ENCODE data around the gene HES4.
"Not testable (repeated sequence)": the region's sequence is repeated elsewhere in the genome, so short reads cannot be mapped to it uniquely, and the experiment has no call there.

The HES4 gene

DNA sequence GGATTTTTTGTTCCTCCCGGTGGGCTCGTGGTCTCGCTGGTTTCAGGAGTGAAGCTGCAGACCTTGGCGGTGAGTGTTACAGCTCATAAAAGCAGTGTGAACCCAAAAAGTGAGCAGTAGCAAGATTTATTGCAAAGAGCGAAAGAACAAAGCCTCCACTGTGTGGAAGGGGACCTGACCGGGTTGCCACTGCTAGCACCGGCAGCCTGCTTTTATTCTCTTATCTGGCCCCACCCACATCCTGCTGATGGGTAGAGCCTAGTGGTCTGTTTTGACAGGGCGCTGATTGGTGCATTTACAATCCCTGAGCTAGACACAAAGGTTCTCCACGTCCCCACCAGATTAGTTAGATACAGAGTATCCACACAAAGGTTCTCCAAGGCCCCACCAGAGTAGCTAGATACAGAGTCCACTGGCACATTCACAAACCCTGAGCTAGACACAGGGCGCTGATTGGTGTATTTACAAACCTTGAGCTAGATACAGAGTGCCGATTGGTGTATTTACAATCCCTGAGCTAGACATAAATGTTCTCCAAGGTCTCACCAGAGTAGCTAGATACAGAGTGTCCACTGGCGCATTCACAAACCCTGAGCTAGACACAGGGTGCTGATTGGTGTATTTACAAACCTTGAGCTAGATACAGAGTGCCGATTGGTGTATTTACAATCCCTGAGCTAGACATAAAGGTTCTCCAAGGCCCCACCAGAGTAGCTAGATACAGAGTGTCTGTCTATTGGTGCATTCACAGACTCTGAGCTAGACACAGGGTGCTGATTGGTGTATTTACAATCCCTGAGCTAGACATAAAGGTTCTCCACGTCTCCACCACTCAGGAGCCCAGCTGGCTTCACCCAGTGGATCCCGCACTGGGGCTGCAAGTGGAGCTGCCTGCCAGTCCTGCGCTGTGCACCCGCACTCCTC is 17.8 kb upstream of the HES4 start:
- not testable (repeated sequence) for DNase-seq

DNA sequence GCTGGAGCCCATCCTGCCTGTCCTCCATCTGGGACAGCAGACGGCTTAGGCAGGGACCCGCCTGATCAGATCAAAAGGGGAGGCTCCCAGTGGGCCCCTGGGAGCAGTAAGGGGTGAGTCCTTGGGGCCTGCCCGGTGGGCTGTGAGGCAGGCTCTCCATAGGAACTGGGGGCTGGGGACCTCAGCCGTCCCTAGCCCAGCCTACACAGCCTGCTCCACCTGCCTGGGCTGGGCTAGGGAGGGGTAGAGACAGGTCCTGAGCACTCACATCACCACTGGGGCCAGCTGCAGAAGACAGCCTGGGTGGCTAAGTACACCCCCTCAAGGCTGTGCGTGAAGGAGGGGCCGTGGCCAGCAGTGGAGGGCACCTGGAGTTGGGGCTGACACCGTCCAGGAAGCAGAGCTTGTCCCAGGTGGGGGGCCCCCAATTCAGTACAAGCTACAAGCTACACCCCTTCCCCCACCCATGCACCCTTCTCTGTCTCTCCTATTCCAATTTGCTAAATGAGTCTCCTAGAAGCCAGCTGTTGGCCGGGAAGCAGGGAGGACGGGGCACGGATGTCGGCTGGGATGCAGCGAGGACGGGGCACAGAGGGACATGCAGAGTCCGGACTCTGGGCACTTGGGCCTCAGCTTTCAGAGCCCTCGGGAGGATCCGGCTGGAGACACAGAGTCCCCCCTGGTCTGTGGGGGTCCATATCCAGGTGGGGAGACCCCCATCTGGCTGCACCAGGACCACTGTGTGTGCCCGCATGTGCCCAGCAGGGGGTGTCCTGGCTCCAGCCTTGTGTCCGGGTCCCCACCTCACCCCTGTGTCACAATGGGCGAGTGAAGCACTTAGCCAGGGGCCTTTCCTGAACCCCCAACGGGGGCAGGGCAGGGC is 15.1 kb upstream of the HES4 start:
- DNase-seq: no peak

DNA sequence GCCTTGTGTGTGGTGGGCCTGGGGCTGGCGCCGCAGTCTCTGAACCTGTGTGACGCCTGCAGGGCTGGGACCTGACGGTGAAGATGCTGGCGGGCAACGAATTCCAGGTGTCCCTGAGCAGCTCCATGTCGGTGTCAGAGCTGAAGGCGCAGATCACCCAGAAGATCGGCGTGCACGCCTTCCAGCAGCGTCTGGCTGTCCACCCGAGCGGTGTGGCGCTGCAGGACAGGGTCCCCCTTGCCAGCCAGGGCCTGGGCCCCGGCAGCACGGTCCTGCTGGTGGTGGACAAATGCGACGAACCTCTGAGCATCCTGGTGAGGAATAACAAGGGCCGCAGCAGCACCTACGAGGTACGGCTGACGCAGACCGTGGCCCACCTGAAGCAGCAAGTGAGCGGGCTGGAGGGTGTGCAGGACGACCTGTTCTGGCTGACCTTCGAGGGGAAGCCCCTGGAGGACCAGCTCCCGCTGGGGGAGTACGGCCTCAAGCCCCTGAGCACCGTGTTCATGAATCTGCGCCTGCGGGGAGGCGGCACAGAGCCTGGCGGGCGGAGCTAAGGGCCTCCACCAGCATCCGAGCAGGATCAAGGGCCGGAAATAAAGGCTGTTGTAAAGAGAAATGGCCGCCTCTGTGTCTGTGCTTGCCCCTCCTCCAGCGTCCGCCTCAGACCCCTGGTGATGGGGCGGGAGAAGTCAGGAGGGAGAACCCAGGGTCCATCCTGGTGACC is 14.2 kb upstream of the HES4 start:
- DNase-seq: peak in 1 of 6 experiments; percentile 29

DNA sequence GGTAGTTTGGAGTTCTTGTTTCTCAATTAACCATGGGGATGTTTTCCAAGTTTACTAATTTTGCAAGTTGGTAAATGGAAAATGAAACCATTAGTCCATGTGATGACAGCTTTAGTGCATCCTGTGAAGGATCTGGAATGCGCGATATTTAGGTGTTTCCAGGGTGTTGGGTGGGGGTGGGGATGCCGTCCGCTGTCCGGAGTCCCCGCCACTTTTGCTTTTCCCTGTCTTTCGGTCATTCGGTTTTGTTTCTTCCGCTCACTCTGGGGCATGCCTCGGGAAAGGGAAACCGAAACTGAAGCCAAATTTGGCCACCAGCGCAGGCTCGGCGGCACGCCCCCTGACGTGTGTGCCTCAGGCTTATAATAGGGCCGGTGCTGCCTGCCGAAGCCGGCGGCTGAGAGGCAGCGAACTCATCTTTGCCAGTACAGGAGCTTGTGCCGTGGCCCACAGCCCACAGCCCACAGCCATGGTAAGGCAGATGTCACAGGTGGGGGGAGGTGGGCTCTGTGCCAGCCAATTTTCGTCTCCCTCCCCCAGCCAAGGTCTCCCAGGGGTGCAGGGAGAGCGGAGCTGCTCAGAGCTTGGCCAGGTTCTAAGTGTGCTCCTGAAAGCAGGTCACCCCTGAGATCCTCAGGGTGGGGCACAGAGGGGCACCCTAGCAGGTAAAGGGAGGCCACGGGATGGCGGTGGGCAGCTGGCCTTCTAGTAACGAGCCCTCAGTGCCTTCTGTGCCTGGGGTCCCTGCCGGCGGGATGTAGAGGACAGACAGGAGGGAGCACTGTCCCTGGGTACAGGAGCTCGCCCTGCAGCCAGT is 13.4 kb upstream of the HES4 start, which contains the start of gene ISG15:
ISG15 (plus strand) TSS at position 393 of the 817 bp plus-strand sequence; CDS start at position 470, 77 bp downstream.
- peak; percentile 76 to 88 (median 81) for DNase-seq

DNA sequence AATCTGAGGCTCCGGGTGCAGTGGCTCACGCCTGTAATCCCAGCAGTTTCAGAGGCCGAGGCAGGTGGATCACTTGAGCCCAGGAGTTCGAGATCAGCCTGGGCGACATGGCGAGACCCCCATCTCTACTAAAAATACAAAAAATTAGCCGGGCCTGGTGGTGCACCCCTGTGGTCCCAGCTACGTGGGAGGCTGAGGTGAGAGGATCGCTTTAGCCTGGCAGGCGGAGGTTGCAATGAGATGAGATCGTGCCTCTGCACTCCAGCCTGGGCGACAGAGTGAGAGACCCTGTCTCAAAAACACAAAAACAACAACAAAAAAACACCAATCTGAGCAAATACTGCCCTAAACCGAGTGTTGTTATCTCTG is 12.8 kb upstream of the HES4 start:
- DNase-seq: not testable (repeated sequence)

DNA sequence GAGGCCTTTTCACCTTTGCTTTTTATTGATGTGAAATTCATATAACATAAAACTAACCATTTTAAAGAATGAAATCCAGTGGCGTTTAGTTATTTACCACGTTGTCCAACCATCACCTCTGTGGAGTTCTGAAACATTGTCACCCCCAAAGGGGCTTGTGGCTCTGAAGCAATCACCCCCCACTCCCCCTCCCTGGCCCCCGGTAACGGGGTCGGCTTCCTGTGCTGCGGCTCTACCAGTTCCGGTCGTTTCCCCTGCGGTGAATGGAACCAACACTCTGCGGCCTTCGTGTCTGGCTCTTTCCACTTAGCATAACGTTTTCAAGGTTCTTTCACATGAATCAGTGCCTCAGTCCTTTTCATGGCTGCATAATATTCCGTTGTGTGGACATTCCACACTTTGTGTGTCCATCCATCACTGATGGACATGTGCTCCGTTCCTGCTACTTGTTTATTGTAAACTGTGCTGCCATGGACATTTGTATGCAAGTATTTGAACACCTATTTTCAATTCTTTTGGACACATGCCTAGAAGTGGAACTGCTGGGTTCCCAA is 11.6 kb upstream of the HES4 start:
- no peak for DNase-seq

DNA sequence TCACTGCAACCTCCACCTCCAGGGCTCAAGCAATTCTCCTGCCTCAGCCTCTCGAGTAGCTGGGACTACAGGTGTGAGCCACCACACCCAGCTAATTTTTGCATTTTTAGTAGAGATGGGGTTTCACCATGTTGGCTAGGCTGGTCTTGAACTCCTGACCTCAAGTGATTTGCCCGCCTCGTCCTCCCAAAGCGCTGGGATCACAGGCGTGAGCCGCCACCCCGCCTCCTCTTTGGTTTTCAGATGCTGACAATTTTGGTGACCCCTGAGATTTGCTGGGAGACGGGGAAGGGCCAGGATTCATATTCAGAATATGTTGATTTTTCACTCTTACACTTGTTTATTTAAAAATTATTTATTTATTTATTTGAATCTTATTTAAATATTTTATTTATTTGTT is 10.2 kb upstream of the HES4 start:
- not testable (repeated sequence) for DNase-seq

DNA sequence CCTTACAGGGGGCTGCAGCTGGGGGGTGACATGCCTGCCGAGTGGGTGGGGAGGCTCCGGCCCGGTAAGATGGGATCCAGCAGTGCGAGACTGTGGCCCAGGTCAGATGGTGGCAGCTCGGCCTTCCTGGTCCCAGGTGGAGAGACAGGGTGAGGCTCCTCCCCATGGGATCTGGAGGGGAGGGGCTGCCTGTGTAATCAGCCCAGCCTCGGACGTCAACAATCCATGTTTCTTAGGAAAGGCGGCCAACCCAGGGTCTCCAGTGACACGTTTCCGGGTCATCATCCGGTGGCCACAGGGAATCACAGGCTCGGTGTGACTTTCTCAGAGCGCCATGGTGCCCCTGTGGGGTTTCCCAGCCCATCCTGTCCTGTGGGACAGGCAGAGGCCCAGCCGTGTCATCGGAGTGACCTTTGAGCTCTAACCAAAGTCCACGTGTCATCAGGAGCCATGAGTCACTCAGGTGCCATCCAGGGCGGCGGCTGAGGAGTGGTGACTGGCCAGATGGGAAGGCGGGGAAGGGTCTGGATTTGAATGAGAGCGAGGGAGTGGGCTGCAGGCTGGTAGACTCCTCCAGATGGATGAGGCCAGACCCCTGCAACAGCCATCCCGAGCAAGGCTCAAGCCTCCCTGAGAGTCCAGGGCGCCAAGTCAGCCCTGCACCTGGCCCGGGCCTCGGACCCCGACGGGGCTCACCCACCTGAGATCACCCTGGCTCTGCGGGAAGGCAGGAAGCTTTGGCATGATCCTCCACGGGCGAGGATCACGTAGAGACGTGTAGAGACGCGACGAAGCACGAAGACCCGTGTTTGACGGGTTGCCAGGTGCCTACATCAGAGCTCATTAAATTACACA is 6.6 kb upstream of the HES4 start:
- DNase-seq: no peak

DNA sequence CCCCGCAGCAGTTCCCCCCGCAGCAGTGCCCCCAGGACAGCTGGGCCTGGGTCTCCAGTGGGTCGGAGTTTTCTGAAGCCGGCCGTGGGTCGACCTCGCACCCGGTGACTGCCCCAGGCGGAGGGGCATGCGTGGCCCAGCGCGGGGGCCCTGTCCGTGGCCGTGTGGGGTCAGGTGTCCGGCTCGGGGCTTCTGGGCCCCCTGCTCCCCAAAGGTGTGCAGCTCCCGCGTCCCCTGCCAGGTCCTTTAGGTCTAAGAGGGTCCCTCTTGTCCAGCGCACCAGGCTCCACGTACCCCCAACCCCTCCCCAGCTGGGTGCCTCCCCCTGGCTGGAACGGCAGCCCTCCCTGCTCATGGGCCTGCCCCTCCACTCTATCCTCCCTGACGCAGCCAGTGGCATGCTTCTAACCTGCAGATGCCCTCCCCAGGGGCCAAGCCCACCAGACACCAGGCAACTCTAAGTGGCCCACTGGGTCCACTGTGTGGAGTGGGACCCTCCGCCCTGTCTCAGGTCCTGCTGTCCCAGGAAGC is 5.9 kb upstream of the HES4 start:
- DNase-seq: no peak

DNA sequence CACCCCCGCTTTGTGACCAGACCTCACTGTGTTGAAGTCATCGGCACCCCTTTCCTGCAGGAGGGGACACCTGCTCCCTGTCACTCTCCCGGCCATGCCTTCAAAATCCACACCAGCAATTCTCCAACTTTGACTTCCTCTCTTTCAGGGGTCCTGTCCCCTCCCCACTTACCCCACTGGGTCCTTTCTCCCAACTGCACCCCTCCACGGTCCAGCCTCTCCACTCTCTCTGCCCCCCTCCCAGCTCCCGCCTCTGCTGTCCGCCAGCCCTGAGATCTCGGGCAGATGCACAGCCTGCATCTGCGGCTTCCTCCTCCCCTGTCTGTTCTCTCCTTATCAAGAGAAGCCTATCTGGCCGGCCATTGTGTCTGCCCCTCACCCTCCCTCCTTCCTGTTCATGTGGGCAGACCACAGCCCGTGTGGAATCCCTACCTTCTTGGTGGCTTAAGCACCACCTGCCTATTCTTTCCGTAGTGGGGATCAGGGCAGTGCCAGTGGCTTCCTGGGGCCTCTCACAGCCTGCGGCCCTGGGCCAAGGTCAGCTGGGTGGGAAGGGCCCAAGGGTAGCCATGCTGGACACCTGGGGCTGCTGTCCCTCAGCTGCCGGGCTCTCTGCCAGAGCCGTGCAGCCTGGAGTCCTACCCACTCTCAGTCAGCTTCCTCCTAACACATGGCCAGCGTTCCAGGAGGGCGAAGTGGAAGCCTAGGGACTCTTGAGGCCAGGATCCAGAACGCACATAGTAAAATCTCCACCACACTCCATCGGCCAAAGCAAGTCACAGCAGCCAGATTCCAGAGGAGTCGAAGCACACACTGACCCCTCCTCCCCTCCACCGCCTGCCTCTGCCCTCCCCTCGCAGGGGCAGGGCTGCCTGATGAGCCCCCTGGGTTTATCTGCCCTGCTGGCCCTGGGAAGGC is 5.1 kb upstream of the HES4 start:
- DNase-seq: no peak

DNA sequence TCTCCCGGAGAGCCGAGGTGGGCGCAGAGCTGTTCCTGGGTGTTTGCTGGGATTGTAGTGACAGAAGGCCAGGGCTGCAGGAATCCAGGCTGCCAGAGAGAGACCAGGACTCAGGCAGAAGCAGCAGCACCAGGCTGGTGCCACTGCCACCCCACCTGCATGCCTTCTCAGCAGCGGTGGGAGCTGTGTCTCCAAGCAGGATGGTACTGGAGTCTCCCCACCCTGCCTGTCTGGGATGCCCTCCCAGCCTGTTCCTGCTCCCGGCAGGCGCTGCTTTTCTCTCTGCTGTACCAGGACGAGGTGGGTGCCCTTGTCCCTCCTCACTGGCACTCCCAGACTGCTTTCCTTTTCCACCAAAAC is 4.5 kb upstream of the HES4 start:
- DNase-seq: no peak

DNA sequence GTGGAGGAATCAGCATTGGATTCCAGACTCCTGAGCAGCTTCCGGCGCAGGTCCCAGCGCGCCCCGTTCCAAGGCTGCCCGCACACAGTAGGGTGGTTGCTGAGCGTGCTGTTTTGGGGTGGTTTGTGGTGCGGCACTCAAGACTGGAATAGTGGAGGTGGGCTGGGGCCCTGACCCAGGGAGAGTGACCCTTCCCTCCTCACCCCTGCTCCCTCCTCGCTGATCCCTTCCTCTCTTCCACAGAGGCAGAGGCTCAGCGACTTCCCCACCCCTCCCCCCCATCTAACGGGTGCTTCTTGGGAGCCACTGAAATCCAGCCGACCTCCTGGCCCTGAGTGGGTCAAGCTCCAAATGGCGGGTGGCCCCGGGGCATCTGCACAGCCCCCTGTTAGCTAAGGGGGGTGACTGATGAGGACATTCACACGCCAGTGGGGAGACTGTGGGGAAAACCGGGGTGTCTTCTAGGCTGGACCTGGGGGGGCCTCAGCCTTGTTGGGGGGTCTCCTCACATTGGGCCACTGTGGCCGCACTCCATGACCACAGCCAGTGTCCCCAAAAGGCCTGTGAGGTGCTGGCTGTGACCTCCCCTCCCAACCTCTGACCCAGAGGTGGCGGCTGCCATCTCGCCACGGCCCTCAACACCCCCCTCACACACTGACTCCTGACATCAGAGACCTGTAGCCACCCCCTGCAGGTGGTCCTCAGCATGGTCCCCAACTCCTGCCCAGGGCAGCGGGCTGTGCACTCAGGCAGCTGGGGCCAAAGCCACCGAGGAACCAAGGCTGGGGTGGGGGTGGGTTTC is 3.9 kb upstream of the HES4 start:
- DNase-seq: no peak

DNA sequence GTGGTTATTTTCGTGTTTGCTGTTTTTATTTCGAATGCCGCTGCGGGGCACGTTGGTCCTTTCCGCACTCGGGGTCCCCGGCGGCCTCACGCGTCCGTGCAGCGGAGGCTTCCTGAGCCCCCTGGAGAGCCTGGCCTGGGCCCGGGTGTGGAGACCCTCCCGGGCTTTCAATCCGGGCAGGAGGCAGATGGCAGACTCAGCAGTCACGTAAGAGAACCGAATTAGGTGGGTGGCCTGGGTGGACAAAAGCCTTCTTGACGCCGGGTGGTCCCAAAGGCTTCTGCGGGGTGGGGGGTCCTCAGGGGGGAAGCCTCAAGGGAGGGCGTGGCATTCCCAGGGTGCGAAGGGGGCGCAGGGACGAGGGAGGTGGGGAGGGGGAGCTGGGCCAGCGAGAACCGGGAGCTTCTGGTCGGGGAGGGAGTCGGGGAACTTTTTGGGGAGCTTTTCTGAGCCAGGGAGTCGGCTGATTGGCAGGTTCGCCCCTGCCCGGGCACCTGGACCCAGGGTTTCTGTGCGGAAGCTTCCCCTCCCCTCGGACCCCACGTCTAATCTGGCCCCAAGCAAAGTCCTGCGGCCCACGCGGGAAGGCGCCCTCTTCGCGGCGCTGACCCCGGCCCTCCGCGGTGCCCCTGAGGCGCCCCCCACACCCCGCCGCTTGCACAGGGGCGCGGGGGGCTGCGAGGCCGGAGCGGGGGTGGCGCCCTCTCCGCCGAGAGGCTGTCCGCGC is 1.3 kb upstream of the HES4 start:
- DNase-seq: peak in 2 of 6 experiments; percentile 49 to 54

DNA sequence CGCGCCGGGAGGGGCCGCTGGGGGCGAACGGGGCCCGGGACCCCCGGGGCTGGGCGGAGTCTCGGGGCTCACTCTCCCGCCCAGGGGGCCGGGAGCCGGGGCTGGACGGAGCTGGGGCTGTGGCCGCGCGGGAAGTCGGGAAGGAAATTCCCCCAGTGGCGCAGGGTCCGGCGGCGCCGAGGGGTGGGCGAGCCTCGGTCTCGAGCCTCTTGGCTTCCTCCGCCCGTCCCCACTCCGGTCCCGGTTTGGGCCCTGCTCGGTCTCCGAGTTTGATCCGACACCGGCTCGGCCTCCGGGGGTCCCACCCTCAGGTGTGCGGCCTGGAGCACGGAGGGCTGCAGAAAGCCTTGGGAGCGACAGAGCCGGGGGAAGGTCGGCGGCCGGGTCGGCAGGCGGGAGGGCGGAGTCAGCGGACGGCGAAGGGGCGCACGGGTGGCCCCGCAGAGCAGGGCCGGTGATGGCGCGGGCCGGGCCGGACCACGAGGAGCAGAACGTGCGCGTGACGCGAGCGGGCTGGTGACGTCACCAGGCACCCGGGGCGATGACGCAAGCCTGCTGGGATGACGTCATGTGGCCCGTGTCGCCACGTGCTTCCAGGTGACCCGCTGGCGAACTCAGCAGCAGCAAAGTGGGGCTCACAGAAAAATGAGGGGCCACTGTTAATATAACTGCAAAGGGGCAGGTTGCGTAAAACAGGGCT is 610 bp upstream of the HES4 start:
- DNase-seq: peak; percentile 60 to 77 (median 69)

DNA sequence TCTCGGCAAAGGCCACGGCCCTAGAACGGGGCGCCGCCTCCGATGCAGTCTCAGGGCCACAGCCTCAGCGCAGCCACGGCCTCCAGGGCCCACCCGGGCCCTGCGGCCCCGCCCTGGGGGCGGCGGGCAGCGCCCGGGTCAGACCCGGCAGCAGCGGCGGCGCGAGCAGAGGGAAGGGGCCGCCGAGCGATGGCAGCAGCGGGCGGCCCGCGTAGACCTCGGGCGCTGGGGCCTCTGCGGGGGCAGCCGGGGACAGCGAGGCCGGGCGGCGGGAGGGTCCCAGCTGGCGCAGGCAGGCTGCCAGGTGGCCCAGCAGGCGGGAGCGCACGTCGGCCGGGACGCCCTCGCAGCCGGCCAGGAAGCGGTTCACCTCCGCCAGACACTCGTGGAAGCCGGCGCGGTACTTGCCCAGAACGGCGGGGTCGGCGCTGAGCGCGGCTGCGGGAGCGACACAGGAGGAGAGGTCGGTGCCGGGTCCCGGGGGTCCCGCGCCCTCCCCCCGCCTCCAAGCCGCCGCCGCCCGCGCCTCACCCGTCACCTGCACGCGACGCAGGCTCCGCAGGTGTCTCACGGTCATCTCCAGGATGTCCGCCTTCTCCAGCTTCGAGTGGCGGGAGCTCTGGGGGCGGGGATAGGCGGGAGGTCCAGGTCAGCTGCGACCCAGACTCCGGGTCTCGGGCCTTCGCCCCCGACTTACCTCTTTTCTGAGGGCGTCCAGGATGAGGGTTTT is 737 bp downstream of the HES4 start:
- peak in 4 of 6 experiments; percentile 10 to 54 (median 47) for DNase-seq

DNA sequence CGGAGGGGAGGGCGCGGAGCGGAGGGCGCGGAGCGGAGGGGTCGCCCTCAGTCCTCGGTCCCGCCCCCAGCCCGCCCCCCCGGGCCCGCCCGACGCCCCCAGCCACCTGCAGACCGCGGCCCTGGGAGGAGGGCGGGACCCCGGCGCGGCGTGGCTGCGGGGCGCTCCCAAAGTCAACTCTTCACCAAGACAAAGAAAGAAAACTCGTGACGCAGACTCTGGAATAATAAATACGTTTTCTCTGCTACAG is 1.2 kb downstream of the HES4 start:
- peak in 1 of 6 experiments; percentile 30 for DNase-seq

Data from stimulated activated naive CD4-positive, alpha-beta T cell (primary cell).